ENCODE measurements around the gene THRSP. TPM values are rescaled to one million over a fixed set of nuclear protein-coding genes. Genes with fewer than 3 reads are reported as not detected.
A peak's percentile ranks its signal among the peaks of the same experiment; 100 is the strongest.

The THRSP gene
- total and polyA plus RNA-seq, 10 of the 15 experiments (the other 5 are each of a cell fraction or from before 2014, with no cell fraction given), result 0.18 TPM; not detected in 9

- TF ChIP-seq CREM (IDR thresholded peaks at IDR 0.05; ENCODE audit: low read depth) (no peak), ETV6 (conservative IDR thresholded peaks at IDR 0.05 in 1 of 2, IDR thresholded peaks at IDR 0.05 in 1 of 2; ENCODE audit: borderline replicate concordance in 1 of 2, low read depth in 1 of 2) (no peak), BACH1 (IDR thresholded peaks at IDR 0.05; ENCODE audit: borderline replicate concordance) (no peak), NBN (IDR thresholded peaks at IDR 0.05) (no peak)
- ChIA-PET CTCF (interaction anchor here (1.5 to 2.0 kb wide), 2 partner anchors 11 to 25 kb away, joined by 4 read pairs; partner anchors contain the start of gene INTS4), RAD21 (ENCODE audit: unreplicated experiment) (no interaction called here), SMC1A (ENCODE audit: uncharacterized antibody, unreplicated experiment) (interaction anchor here (1.7 kb wide), 1 partner anchor 20 kb away, joined by 6 read pairs; no protein-coding TSS in a partner anchor), POLR2A (no interaction called here)
- WGBS (ENCODE audit: insufficient coverage, insufficient replicate concordance, low lambda C conversion rate, missing lambda C conversion rate), result 40% methylated on average over 4 of the region's 4 CpGs
- ATAC-seq, result no peak
- Histone ChIP-seq H3K4me2 (ENCODE audit: control insufficient read depth, insufficient read depth) (no peak overlapping the region), H3K27me3 (replicated peaks in 1 of 2; ENCODE audit: control insufficient read depth in 2 of 2, insufficient read depth in 2 of 2, low read length in 1 of 2) (no peaks in the 10 kb centered on the region), H4K20me1 (ENCODE audit: control insufficient read depth, insufficient read depth) (no peaks in the 10 kb centered on the region; the same call in 1 of the 2 replicates), H3K27ac (ENCODE audit: control insufficient read depth, insufficient read depth) (no peak overlapping the region), H3K79me2 (ENCODE audit: control insufficient read depth, insufficient read depth, low read length) (no peaks in the 10 kb centered on the region), H3K36me3 (ENCODE audit: control insufficient read depth in 2 of 2, insufficient read depth in 2 of 2, low read length in 1 of 2) (no peaks in the 10 kb centered on the region), H2AFZ (ENCODE audit: control insufficient read depth, low read depth, low read length) (no peak overlapping the region), H3K9me3 (replicated peaks; ENCODE audit: control insufficient read depth, insufficient read depth, low read length) (no peaks in the 10 kb centered on the region; the same call in 2 of the 3 replicates), H3K4me3 (no peak overlapping the region), H3K4me1 (ENCODE audit: control insufficient read depth, insufficient read depth, low read length) (peaks cover 7% of the 10 kb centered on the region), H3K9ac (ENCODE audit: control insufficient read depth, insufficient read depth, low read length) (no peak overlapping the region)
- BruUV-seq (replicated peaks), result no TSS peak
- no peak for FAIRE-seq
- in situ Hi-C loops (cut with MboI), result no loop called here
- no peak for DNase-seq (ENCODE audit: low read depth, low spot score)
- intact Hi-C loops (cut with micrococcal nuclease; ENCODE audit: unreplicated experiment), result no loop called here
Observed at GRCh38 chr11:78019808-78020207, 43.9 kb upstream of the THRSP start.

GRCh38 chr11:78020246-78020645 is 43.4 kb upstream of the THRSP start:
- FAIRE-seq (no peak), DNase-seq (ENCODE audit: low read depth, low spot score) (no peak), ATAC-seq (no peak)
- ChIA-PET POLR2A (interaction anchor here (1.3 to 2.0 kb wide), 2 partner anchors 12 to 19 kb away, joined by 3 to 12 read pairs; no protein-coding TSS in a partner anchor), RAD21 (ENCODE audit: unreplicated experiment) (interaction anchor here (0.9 to 1.1 kb wide), 2 partner anchors 11 to 25 kb away, joined by 3 read pairs; partner anchors contain the start of gene INTS4), SMC1A (ENCODE audit: uncharacterized antibody, unreplicated experiment) (interaction anchor here (0.8 to 1.7 kb wide), 4 partner anchors 19 to 30 kb away, joined by 3 to 6 read pairs (median 3); partner anchors contain the start of gene INTS4), CTCF (interaction anchor here (1.0 to 2.0 kb wide), 5 partner anchors 11 to 26 kb away, joined by 3 to 10 read pairs (median 4); partner anchors contain the start of gene INTS4)
- Histone ChIP-seq H3K9me3 (replicated peaks; ENCODE audit: control insufficient read depth, insufficient read depth, low read length) (no peaks in the 10 kb centered on the region; the same call in 2 of the 3 replicates), H3K27me3 (replicated peaks in 1 of 2; ENCODE audit: control insufficient read depth in 2 of 2, insufficient read depth in 2 of 2, low read length in 1 of 2) (no peaks in the 10 kb centered on the region), H3K79me2 (ENCODE audit: control insufficient read depth, insufficient read depth, low read length) (no peaks in the 10 kb centered on the region), H3K36me3 (ENCODE audit: control insufficient read depth in 2 of 2, insufficient read depth in 2 of 2, low read length in 1 of 2) (no peaks in the 10 kb centered on the region), H3K4me1 (ENCODE audit: control insufficient read depth, insufficient read depth, low read length) (peaks cover 7% of the 10 kb centered on the region), H3K4me2 (ENCODE audit: control insufficient read depth, insufficient read depth) (no peak overlapping the region), H2AFZ (ENCODE audit: control insufficient read depth, low read depth, low read length) (no peak overlapping the region), H3K4me3 (no peak overlapping the region), H3K27ac (ENCODE audit: control insufficient read depth, insufficient read depth) (no peak overlapping the region), H3K9ac (ENCODE audit: control insufficient read depth, insufficient read depth, low read length) (no peak overlapping the region), H4K20me1 (ENCODE audit: control insufficient read depth, insufficient read depth) (no peaks in the 10 kb centered on the region; the same call in 1 of the 2 replicates)
- intact Hi-C loops (cut with micrococcal nuclease; ENCODE audit: unreplicated experiment), result no loop called here
- 45% methylated on average over 3 of the region's 3 CpGs for WGBS (ENCODE audit: insufficient coverage, insufficient replicate concordance, low lambda C conversion rate, missing lambda C conversion rate)
- TSS peak; percentile 36 for BruUV-seq (replicated peaks)
- in situ Hi-C loops (cut with MboI), result no loop called here
- TF ChIP-seq BCL3 (IDR thresholded peaks at IDR 0.05; ENCODE audit: borderline replicate concordance, insufficient read depth, low read depth, low read length, poor library complexity, severe bottlenecking) (no peak), CBX5 (IDR thresholded peaks at IDR 0.05; ENCODE audit: low read depth) (no peak), POLR2AphosphoS2 (IDR thresholded peaks at IDR 0.05; ENCODE audit: low read depth, low read length) (no peak), ATF7 (IDR thresholded peaks at IDR 0.05; ENCODE audit: low read depth) (no peak), SIX5 (IDR thresholded peaks at IDR 0.05; ENCODE audit: low read depth, low read length, severe bottlenecking) (no peak), BHLHE40 (IDR thresholded peaks at IDR 0.05; ENCODE audit: borderline replicate concordance in 1 of 2, low read depth in 2 of 2, low read length in 1 of 2) (no peak), CHD1 (IDR thresholded peaks at IDR 0.05; ENCODE audit: low read depth, low read length) (no peak), BMI1 (IDR thresholded peaks at IDR 0.05; ENCODE audit: borderline replicate concordance) (no peak), STAT3 (IDR thresholded peaks at IDR 0.05; ENCODE audit: low read depth, low read length) (no peak), BACH1 (IDR thresholded peaks at IDR 0.05; ENCODE audit: borderline replicate concordance) (no peak), JUNB (IDR thresholded peaks at IDR 0.05) (no peak), SUZ12 (IDR thresholded peaks at IDR 0.05; ENCODE audit: unreplicated experiment) (no peak)

Measured in GM12878 (cell line).